Smooth muscle cell (in vitro differentiated cells): ENCODE results near the gene PIP4P1. TPM values are rescaled to one million over a fixed set of nuclear protein-coding genes. Genes with fewer than 3 reads are reported as not detected.

ENCODE experiments used
- DNase-seq: peaks from one replicate; lab custom pipeline; 2025; ENCODE audit not compliant: unreplicated experiment; lab: John Stamatoyannopoulos, UW
- H2AFZ ChIP-seq: fragments of 200-600 bp; sonication (generic); 2 replicates; pipeline ENCODE4 v1.6.0; 2016; ENCODE audit warnings: antibody characterized with exemption, low read depth, mild to moderate bottlenecking
- H3F3A ChIP-seq: fragments of 200-600 bp; sonication (generic); 2 replicates; pipeline ENCODE4 v1.6.0; 2017; ENCODE audit warnings: antibody characterized with exemption, low read depth
- H3K27ac ChIP-seq: fragments of 200-600 bp; sonication (generic); 2 replicates; pipeline ENCODE4 v1.5.1; 2016; ENCODE audit warnings: low read depth, mild to moderate bottlenecking
- H3K27me3 ChIP-seq: fragments of 200-600 bp; sonication (generic); 2 replicates; pipeline ENCODE4 v1.6.1; 2016; ENCODE audit warnings: low read depth, mild to moderate bottlenecking
- H3K36me3 ChIP-seq: fragments of 200-600 bp; sonication (generic); 2 replicates; pipeline ENCODE4 v1.5.1; 2016; ENCODE audit warnings: low read depth
- H3K4me1 ChIP-seq: fragments of 200-600 bp; sonication (generic); 2 replicates; pipeline ENCODE4 v1.5.1; 2016; ENCODE audit warnings: low read depth
- H3K4me2 ChIP-seq: fragments of 200-600 bp; sonication (generic); 2 replicates; pipeline ENCODE4 v1.6.0; 2016; ENCODE audit warnings: mild to moderate bottlenecking
- H3K4me3 ChIP-seq: fragments of 200-600 bp; sonication (generic); 2 replicates; pipeline ENCODE4 v1.5.1; 2016; ENCODE audit warnings: mild to moderate bottlenecking
- H3K79me2 ChIP-seq: fragments of 200-600 bp; sonication (generic); 2 replicates; pipeline ENCODE4 v1.6.0; 2016; ENCODE audit warnings: low read depth, mild to moderate bottlenecking
- H3K9ac ChIP-seq: fragments of 200-600 bp; sonication (generic); 2 replicates; pipeline ENCODE4 v1.6.0; 2016; ENCODE audit warnings: low read depth
- H3K9me3 ChIP-seq: fragments of 200-600 bp; sonication (generic); replicated peaks from 2 replicates; pipeline ENCODE4 v1.5.1; 2016; ENCODE audit warnings: low read depth
- H4K20me1 ChIP-seq: fragments of 200-600 bp; sonication (generic); 2 replicates; pipeline ENCODE4 v1.6.0; 2016; ENCODE audit warnings: low read depth
- WGBS: methylation state at CpG from one replicate; pipeline ENCODE4 v1.1.7; 2016; ENCODE audit warnings: low lambda C conversion rate; 5-methylcytosine and 5-hydroxymethylcytosine counted together
- polyA plus RNA-seq: library from polyadenylated mRNA; unstranded; fragments of >200 nt; fragmentation: Nextera tagmentation; extraction: Ambion mirVana; gene quantifications from 2 replicates; pipeline ENCODE4 v1.2.1, GENCODE V29; 2016
- total RNA-seq: library from RNA; depleted of rRNA; stranded (reverse); fragments of >200 nt; gene quantifications from 2 replicates; pipeline ENCODE4 v1.2.3, GENCODE V29; 2014
- TF ChIP-seq, protein P1 (sequence below): fragments of 200-600 bp; sonication (generic); IDR thresholded peaks from 2 replicates; pipeline ENCODE4 v1.5.1; 2017; ENCODE audit warnings: borderline replicate concordance, mild to moderate bottlenecking, antibody characterized with exemption; ENCODE audit not compliant: insufficient read depth, poor library complexity, severe bottlenecking

Gene PIP4P1
- total and polyA plus RNA-seq, 2 experiments from 2014 or later: 24.8 to 54.9 TPM

DNA sequence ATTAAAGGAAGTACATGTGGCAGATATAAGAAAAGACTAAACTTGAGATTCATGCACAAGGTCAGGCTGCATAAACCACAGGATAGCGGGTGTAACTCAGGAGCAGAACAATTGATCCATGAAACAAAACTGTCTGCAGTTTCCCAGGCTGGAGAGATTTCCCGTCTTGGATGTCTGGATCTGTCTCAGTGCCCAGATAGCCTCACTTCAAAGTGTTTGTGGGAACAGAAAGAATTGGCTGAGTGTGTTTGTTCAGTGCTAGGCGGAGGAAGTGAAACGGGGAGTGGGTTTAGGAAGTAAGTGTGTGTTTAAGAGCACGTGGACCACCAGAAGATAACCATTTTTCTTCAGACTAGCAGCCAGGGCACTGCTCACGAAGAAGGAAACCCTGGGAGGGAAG, 42.7 kb upstream of the PIP4P1 start:
- no peaks in the 10 kb centered on the region for H3K9me3 ChIP-seq
- no peaks in the 10 kb centered on the region for H3F3A ChIP-seq
- no peaks in the 10 kb centered on the region for H3K4me1 ChIP-seq
- H3K36me3 ChIP-seq: no peaks in the 10 kb centered on the region
- no peak overlapping the region for H2AFZ ChIP-seq
- H3K9ac ChIP-seq: no peak overlapping the region
- no peaks in the 10 kb centered on the region for H3K79me2 ChIP-seq
- H3K27ac ChIP-seq: no peak overlapping the region
- no peaks in the 10 kb centered on the region for H3K27me3 ChIP-seq
- WGBS: 73% methylated on average over 6 of the region's 6 CpGs
- TF ChIP-seq, protein P1, sequence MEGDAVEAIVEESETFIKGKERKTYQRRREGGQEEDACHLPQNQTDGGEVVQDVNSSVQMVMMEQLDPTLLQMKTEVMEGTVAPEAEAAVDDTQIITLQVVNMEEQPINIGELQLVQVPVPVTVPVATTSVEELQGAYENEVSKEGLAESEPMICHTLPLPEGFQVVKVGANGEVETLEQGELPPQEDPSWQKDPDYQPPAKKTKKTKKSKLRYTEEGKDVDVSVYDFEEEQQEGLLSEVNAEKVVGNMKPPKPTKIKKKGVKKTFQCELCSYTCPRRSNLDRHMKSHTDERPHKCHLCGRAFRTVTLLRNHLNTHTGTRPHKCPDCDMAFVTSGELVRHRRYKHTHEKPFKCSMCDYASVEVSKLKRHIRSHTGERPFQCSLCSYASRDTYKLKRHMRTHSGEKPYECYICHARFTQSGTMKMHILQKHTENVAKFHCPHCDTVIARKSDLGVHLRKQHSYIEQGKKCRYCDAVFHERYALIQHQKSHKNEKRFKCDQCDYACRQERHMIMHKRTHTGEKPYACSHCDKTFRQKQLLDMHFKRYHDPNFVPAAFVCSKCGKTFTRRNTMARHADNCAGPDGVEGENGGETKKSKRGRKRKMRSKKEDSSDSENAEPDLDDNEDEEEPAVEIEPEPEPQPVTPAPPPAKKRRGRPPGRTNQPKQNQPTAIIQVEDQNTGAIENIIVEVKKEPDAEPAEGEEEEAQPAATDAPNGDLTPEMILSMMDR: no peak
- no peak overlapping the region for H3K4me2 ChIP-seq
- DNase-seq: no peak
- H4K20me1 ChIP-seq: no peaks in the 10 kb centered on the region
- no peak overlapping the region for H3K4me3 ChIP-seq

DNA sequence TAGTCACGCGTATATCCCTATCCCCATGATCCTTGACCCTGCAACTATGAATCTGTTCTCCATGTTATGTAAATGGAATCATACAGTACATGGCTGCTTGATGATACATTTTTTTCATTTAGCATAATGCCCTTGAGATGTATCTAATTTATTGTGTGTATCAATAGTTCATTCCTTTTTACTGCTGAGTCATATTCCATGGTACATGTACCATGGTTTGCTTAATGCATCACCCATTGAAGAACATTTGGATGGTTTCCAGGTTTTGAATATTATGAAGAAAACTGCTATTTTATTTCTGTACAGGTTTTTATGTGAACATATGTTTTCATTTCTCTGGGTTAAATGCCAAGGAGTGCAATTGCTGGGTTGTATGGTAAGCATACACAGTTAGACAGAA, 40.1 kb upstream of the PIP4P1 start:
- DNase-seq: no peak
- Histone ChIP-seq H3F3A (no peaks in the 10 kb centered on the region), H3K27ac (no peak overlapping the region), H2AFZ (no peak overlapping the region), H3K79me2 (no peaks in the 10 kb centered on the region), H4K20me1 (no peaks in the 10 kb centered on the region), H3K4me1 (no peaks in the 10 kb centered on the region), H3K9ac (no peak overlapping the region), H3K4me3 (no peak overlapping the region), H3K4me2 (no peak overlapping the region), H3K9me3 (no peaks in the 10 kb centered on the region), H3K27me3 (no peaks in the 10 kb centered on the region), H3K36me3 (no peaks in the 10 kb centered on the region)
- WGBS: 92% methylated on average over 2 of the region's 2 CpGs
- TF ChIP-seq, protein P1: no peak

DNA sequence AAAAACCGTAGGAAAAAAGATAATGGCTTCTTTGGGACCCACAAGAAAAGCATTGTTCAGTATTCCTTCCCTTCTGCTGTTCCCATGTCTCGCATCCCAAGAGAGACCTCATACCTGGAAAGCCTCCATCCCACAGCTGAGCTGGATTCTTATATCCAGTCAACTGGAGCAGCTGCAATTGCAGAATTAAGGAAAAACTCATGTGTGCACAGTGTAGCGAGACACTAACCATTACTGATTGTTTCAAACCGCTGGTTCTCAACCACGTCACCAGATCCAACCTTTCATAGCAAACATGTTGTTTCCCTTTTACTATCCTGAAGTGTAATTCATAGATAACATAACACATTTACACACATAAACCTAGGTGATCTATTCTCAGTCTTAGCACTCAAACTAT, 38.6 kb upstream of the PIP4P1 start:
- Histone ChIP-seq H3K4me1 (no peaks in the 10 kb centered on the region), H3K27ac (no peak overlapping the region), H3K36me3 (no peaks in the 10 kb centered on the region), H3K4me3 (no peak overlapping the region), H3K4me2 (no peak overlapping the region), H2AFZ (no peak overlapping the region), H3K9ac (no peak overlapping the region), H4K20me1 (no peaks in the 10 kb centered on the region), H3F3A (no peaks in the 10 kb centered on the region), H3K79me2 (no peaks in the 10 kb centered on the region), H3K9me3 (no peaks in the 10 kb centered on the region), H3K27me3 (no peaks in the 10 kb centered on the region)
- no peak for DNase-seq
- TF ChIP-seq, protein P1: no peak
- whole genome bisulfite sequencing: 92% methylated on average over 5 of the region's 5 CpGs

DNA sequence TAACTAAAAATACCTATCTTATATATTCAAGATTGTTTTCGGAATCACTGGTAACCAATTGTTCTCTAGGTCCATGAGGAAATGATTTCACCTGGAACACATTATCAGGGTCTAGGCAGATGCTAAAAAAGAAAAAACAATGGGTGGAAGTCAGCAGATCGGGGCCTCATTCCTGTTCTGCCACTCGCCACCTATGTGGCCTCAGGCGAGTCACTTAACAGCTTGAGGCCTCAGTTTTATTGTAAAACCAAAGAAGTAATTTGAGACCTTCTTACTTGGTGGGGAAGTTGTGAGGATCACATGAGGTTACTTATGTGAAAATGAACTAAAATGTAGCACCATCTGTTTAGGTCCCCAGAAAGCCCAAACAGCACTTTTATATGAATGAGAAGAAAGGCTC, 37.9 kb upstream of the PIP4P1 start:
- Histone ChIP-seq H3K27me3 (no peaks in the 10 kb centered on the region), H3K79me2 (no peaks in the 10 kb centered on the region), H3K9ac (no peak overlapping the region), H3F3A (no peaks in the 10 kb centered on the region), H3K4me1 (no peaks in the 10 kb centered on the region), H3K9me3 (no peaks in the 10 kb centered on the region), H3K27ac (no peak overlapping the region), H4K20me1 (no peaks in the 10 kb centered on the region), H3K36me3 (no peaks in the 10 kb centered on the region), H3K4me2 (no peak overlapping the region), H2AFZ (no peak overlapping the region), H3K4me3 (no peak overlapping the region)
- no peak for DNase-seq
- TF ChIP-seq, protein P1: no peak
- WGBS: 61% methylated on average over 4 of the region's 4 CpGs
